A673 (cell line): Measurements from ENCODE around the gene SCARB1. TPM values are rescaled to one million over a fixed set of nuclear protein-coding genes. Genes with fewer than 3 reads are reported as not detected.

Source experiments
- BruUV-seq: library from RNA; stranded (reverse); fragments of 400-500 nt; replicated peaks from 2 replicates; lab custom pipeline; 2021; lab: Mats Ljungman, UMichigan
- CTCF ChIA-PET: fragments of 300-600 bp; sonication (Branson Sonifier 250); formaldehyde crosslinking; loops from one replicate; lab custom pipeline; 2022; ENCODE audit warnings: antibody characterized with exemption; lab: Charles Lee
- POLR2A ChIA-PET: fragments of 300-600 bp; sonication (Branson Sonifier 250); formaldehyde crosslinking; loops from one replicate; lab custom pipeline; 2022; ENCODE audit warnings: antibody characterized with exemption; ENCODE audit not compliant: low non-redundant PET; lab: Charles Lee
- DNase-seq: peaks from one replicate; pipeline ENCODE4 v3.0.0-alpha.2; 2015; ENCODE audit warnings: low spot score
- H3K27ac ChIP-seq: fragments of 200-600 bp; sonication (generic); 2 replicates; pipeline ENCODE4 v1.5.1; 2016; ENCODE audit warnings: mixed run types, low read depth, mild to moderate bottlenecking, mixed read lengths, antibody characterized with exemption, low read length; ENCODE audit not compliant: poor library complexity, severe bottlenecking
- H3K27me3 ChIP-seq: fragments of 200-600 bp; sonication (generic); replicated peaks from 2 replicates; pipeline ENCODE4 v1.6.1; 2017; ENCODE audit warnings: mixed run types, low read depth, mild to moderate bottlenecking, mixed read lengths, antibody characterized with exemption, low read length; ENCODE audit not compliant: insufficient read depth, poor library complexity
- H3K36me3 ChIP-seq: fragments of 200-600 bp; sonication (generic); 2 replicates; pipeline ENCODE4 v1.6.1; 2016; ENCODE audit warnings: mixed run types, mild to moderate bottlenecking, mixed read lengths, antibody characterized with exemption, low read length; ENCODE audit not compliant: insufficient read depth, poor library complexity, severe bottlenecking
- H3K4me1 ChIP-seq: fragments of 200-600 bp; sonication (generic); 2 replicates; pipeline ENCODE4 v1.6.1; 2017; ENCODE audit warnings: mixed run types, mild to moderate bottlenecking, mixed read lengths, antibody characterized with exemption, low read length; ENCODE audit not compliant: insufficient read depth, poor library complexity, severe bottlenecking
- H3K4me3 ChIP-seq: fragments of 200-600 bp; sonication (generic); 2 replicates; pipeline ENCODE4 v1.5.1; 2016; ENCODE audit warnings: low read depth, mixed run types, mild to moderate bottlenecking, mixed read lengths, low read length; ENCODE audit not compliant: poor library complexity, severe bottlenecking
- H3K9me3 ChIP-seq: fragments of 200-600 bp; sonication (generic); 2 replicates; pipeline ENCODE4 v1.6.1; 2016; ENCODE audit warnings: mixed run types, low read depth, mild to moderate bottlenecking, mixed read lengths, antibody characterized with exemption, low read length; ENCODE audit not compliant: poor library complexity, severe bottlenecking
- EZH2 ChIP-seq: fragments of 200-600 bp; sonication (generic); IDR thresholded peaks from 2 replicates; pipeline ENCODE4 v1.6.1; 2017; ENCODE audit warnings: borderline replicate concordance, low read depth, mild to moderate bottlenecking, mixed read lengths, antibody characterized with exemption, low read length; ENCODE audit not compliant: poor library complexity, severe bottlenecking
- intact Hi-C: fragments of 100-400 bp; cut with micrococcal nuclease; formaldehyde crosslinking; loops from one replicate; pipeline ENCODE4 v1.10.0; 2022; ENCODE audit not compliant: unreplicated experiment
- total RNA-seq: library from RNA; stranded (reverse); gene quantifications from 2 replicates; pipeline ENCODE4 v1.2.3, GENCODE V29; 2021
- TF ChIP-seq, protein P1 (sequence below): fragments of 300-800, 200-600 bp; sonication (generic); conservative IDR thresholded peaks from 2 replicates; pipeline ENCODE4 v1.5.1; 2017; ENCODE audit warnings: low read depth, mild to moderate bottlenecking, antibody characterized with exemption, low read length, moderate library complexity, mixed read lengths

The SCARB1 gene
- total RNA-seq, 1 experiment from 2014 or later = 74.6 TPM

DNA sequence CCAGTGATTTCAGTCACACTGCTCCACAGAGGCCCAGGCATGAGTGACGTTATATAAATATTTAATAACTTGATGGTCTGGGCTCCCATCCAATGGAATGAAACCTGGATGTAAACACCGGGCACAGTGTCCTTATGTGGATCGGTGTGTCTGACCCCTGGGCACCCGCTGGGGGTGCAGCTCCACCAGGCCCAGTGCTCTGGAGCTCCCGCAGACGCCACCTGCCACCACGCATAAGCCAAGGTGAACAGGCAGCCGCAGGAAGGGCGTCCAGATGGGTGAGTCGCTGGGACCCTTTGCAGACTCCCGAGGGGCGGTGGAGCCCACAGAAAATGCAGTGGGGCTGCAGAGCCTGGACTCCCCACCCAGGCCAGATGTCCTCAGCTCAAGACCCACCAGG, 121.6 kb downstream of the SCARB1 start:
- no peak overlapping the region for H3K27ac ChIP-seq
- H3K36me3 ChIP-seq = no peaks in the 10 kb centered on the region
- ChIA-PET CTCF (no interaction called here), POLR2A (no interaction called here)
- H3K9me3 ChIP-seq = no peaks in the 10 kb centered on the region
- BruUV-seq = no TSS peak
- intact Hi-C loops = no loop called here
- DNase-seq = no peak
- H3K4me3 ChIP-seq = no peak overlapping the region
- peaks cover 16% of the 10 kb centered on the region for H3K4me1 ChIP-seq
- TF ChIP-seq, protein P1, sequence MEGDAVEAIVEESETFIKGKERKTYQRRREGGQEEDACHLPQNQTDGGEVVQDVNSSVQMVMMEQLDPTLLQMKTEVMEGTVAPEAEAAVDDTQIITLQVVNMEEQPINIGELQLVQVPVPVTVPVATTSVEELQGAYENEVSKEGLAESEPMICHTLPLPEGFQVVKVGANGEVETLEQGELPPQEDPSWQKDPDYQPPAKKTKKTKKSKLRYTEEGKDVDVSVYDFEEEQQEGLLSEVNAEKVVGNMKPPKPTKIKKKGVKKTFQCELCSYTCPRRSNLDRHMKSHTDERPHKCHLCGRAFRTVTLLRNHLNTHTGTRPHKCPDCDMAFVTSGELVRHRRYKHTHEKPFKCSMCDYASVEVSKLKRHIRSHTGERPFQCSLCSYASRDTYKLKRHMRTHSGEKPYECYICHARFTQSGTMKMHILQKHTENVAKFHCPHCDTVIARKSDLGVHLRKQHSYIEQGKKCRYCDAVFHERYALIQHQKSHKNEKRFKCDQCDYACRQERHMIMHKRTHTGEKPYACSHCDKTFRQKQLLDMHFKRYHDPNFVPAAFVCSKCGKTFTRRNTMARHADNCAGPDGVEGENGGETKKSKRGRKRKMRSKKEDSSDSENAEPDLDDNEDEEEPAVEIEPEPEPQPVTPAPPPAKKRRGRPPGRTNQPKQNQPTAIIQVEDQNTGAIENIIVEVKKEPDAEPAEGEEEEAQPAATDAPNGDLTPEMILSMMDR = no peak
- TF ChIP-seq EZH2 = no peak
- H3K27me3 ChIP-seq = no peaks in the 10 kb centered on the region

DNA sequence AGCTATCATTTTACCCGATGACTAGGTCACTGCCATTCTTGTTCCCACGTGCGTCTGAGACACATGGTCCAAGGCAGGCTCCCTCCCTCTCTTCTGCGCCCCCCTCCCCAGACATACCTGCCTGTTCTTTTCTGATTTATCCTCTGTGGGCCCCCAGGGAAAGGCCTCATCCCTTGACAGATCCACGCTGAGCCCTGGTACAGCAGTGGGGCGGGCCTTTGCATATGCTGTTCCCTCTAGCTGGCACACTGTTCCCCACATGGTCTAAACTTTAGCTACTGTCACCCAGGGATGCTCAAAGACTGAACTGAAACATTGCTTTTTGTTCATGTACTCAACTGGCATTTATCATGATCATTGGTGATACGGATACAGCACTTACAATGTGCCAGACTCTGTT, 122.5 kb downstream of the SCARB1 start:
- no peak for TF ChIP-seq EZH2
- TF ChIP-seq, protein P1 = no peak
- no peak overlapping the region for H3K27ac ChIP-seq
- H3K4me1 ChIP-seq = peaks cover 10% of the 10 kb centered on the region
- CTCF ChIA-PET = no interaction called here
- no peaks in the 10 kb centered on the region for H3K9me3 ChIP-seq
- H3K36me3 ChIP-seq = no peaks in the 10 kb centered on the region
- no TSS peak for BruUV-seq
- H3K27me3 ChIP-seq = no peaks in the 10 kb centered on the region
- intact Hi-C loops = no loop called here
- POLR2A ChIA-PET = no interaction called here
- DNase-seq = no peak
- H3K4me3 ChIP-seq = no peak overlapping the region

DNA sequence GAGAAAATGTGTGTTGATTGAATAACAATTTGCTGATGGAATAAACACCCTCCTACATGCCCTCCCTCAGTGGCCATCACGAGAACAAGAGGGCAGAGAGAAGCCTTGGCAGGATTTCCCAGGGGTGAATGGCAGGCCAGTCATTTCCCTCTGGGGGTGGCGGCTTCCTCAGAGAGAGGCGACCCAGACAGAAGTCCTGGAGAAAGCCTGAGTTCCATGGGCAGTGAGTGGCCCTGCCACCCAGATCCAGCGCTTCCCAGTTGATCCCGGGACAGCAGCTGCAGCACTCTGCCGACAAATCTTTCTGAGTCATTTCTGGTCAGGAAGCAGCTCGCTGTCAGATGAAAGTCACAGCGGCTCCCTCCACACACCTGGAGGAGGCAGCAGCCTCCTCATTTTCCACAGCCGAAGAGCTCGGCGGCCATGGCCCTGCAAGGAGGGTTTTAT, 123.0 kb downstream of the SCARB1 start:
- intact Hi-C loops = no loop called here
- ChIA-PET CTCF (no interaction called here), POLR2A (no interaction called here)
- Histone ChIP-seq H3K27ac (no peak overlapping the region), H3K36me3 (no peaks in the 10 kb centered on the region), H3K4me3 (no peak overlapping the region), H3K4me1 (peaks cover 11% of the 10 kb centered on the region), H3K9me3 (no peaks in the 10 kb centered on the region), H3K27me3 (no peaks in the 10 kb centered on the region)
- DNase-seq = no peak
- TF ChIP-seq, protein P1 = no peak
- TF ChIP-seq EZH2 = no peak
- BruUV-seq = no TSS peak
